Cardiac muscle cell (in vitro differentiated cells and primary cell): Measurements from ENCODE around the gene AMFR. TPM values are rescaled to one million over a fixed set of nuclear protein-coding genes. Genes with fewer than 3 reads are reported as not detected.

Experiments used
- DNase-seq, 2 donors: peaks; one replicate each; pipeline versions ENCODE4 v3.0.0 to v3.0.0-alpha.2; 2010 to 2017; ENCODE audit warnings: low read depth in 1 of 2, low spot score in 1 of 2
- H3K27ac ChIP-seq: fragments of 200-600 bp; sonication (generic); 2 replicates; pipeline ENCODE4 v1.5.1; 2016
- H3K27me3 ChIP-seq: fragments of 200-600 bp; sonication (generic); 2 replicates; pipeline ENCODE4 v1.6.0; 2016; ENCODE audit warnings: control low read depth
- H3K36me3 ChIP-seq: fragments of 200-600 bp; sonication (generic); 2 replicates; pipeline ENCODE4 v1.5.1; 2016; ENCODE audit warnings: control low read depth
- H3K4me1 ChIP-seq: fragments of 200-600 bp; sonication (generic); 2 replicates; pipeline ENCODE4 v1.8.1; 2017; ENCODE audit warnings: low read depth, mild to moderate bottlenecking, mixed run types
- H3K4me3 ChIP-seq: fragments of 200-600 bp; sonication (generic); 2 replicates; pipeline ENCODE4 v1.5.1; 2016; ENCODE audit warnings: mild to moderate bottlenecking
- H3K9me3 ChIP-seq: fragments of 200-600 bp; sonication (generic); 2 replicates; pipeline ENCODE4 v1.5.1; 2017; ENCODE audit warnings: low read depth, mild to moderate bottlenecking, control low read depth
- CTCF ChIP-seq: IDR thresholded peaks from 2 replicates; pipeline ENCODE4 v1.5.1; 2012; ENCODE audit warnings: low read depth, mild to moderate bottlenecking, low read length
- polyA plus RNA-seq: library from polyadenylated mRNA; unstranded; fragments of >200 nt; fragmentation: Nextera tagmentation; extraction: Ambion mirVana; gene quantifications from 2 replicates; pipeline ENCODE4 v1.2.1, GENCODE V29; 2016
- total RNA-seq: library from RNA; depleted of rRNA; stranded (reverse); fragments of >200 nt; gene quantifications from 2 replicates; pipeline ENCODE4 v1.2.3, GENCODE V29; 2016

AMFR gene
- total and polyA plus RNA-seq, 2 experiments from 2014 or later: 52.7 to 157 TPM

GRCh38 chr16:56328276-56329022 is 96.9 kb downstream of the AMFR start:
- no peak for TF ChIP-seq CTCF
- Histone ChIP-seq H3K4me3 (no peak overlapping the region), H3K27ac (no peak overlapping the region), H3K36me3 (no peaks in the 10 kb centered on the region), H3K9me3 (no peaks in the 10 kb centered on the region), H3K4me1 (peaks cover 3% of the 10 kb centered on the region), H3K27me3 (no peaks in the 10 kb centered on the region)
- DNase-seq: no peak

- H3K4me1 ChIP-seq: peaks cover 3% of the 10 kb centered on the region
- H3K27me3 ChIP-seq: no peaks in the 10 kb centered on the region
- no peak overlapping the region for H3K27ac ChIP-seq
- H3K9me3 ChIP-seq: no peaks in the 10 kb centered on the region
- no peak for TF ChIP-seq CTCF
- DNase-seq: no peak
- H3K36me3 ChIP-seq: no peaks in the 10 kb centered on the region
- no peak overlapping the region for H3K4me3 ChIP-seq
These were observed 97.5 kb downstream of the AMFR start for GRCh38 chr16:56327929-56328258.

- no peak for DNase-seq
- Histone ChIP-seq H3K4me1 (peaks cover 3% of the 10 kb centered on the region), H3K27me3 (no peaks in the 10 kb centered on the region), H3K4me3 (no peak overlapping the region), H3K9me3 (no peaks in the 10 kb centered on the region), H3K27ac (no peak overlapping the region), H3K36me3 (no peaks in the 10 kb centered on the region)
- no peak for TF ChIP-seq CTCF
These were observed 98.0 kb downstream of the AMFR start for GRCh38 chr16:56327071-56327928.

- no peaks in the 10 kb centered on the region for H3K4me1 ChIP-seq
- TF ChIP-seq CTCF: no peak
These were observed 99.4 kb downstream of the AMFR start for GRCh38 chr16:56325956-56326355.

GRCh38 chr16:56324406-56324805 is 100.9 kb downstream of the AMFR start:
- H3K27ac ChIP-seq: no peak overlapping the region
- TF ChIP-seq CTCF: no peak
- no peak for DNase-seq
- no peaks in the 10 kb centered on the region for H3K36me3 ChIP-seq
- no peaks in the 10 kb centered on the region for H3K27me3 ChIP-seq
- H3K4me1 ChIP-seq: no peaks in the 10 kb centered on the region
- no peaks in the 10 kb centered on the region for H3K9me3 ChIP-seq
- no peak overlapping the region for H3K4me3 ChIP-seq

More at GRCh38 chr16:56325956-56326355, 99.4 kb downstream of the AMFR start:
- no peak overlapping the region for H3K4me3 ChIP-seq
- no peaks in the 10 kb centered on the region for H3K27me3 ChIP-seq
- H3K9me3 ChIP-seq: no peaks in the 10 kb centered on the region
- DNase-seq: no peak
- H3K36me3 ChIP-seq: no peaks in the 10 kb centered on the region
- no peak overlapping the region for H3K27ac ChIP-seq
